ENCODE results near the gene CTDSP2.

CTDSP2 gene

GRCh38 chr12:57813111-57813970, 33.2 kb downstream of the CTDSP2 start:
- FAIRE-seq = no peak

- no peak for FAIRE-seq
Measured at GRCh38 chr12:57811028-57811755, 35.3 kb downstream of the CTDSP2 start.

GRCh38 chr12:57810450-57810849, 36.1 kb downstream of the CTDSP2 start:
- FAIRE-seq = no peak

GRCh38 chr12:57809425-57809824, 37.1 kb downstream of the CTDSP2 start:
- FAIRE-seq = no peak

- FAIRE-seq = no peak
Measured at GRCh38 chr12:57808351-57808750, 38.2 kb downstream of the CTDSP2 start.

GRCh38 chr12:57807285-57807684, 39.2 kb downstream of the CTDSP2 start:
- FAIRE-seq = no peak

GRCh38 chr12:57806677-57807076, 39.9 kb downstream of the CTDSP2 start:
- no peak for FAIRE-seq

- no peak for FAIRE-seq
Measured at GRCh38 chr12:57803319-57803893, 43.1 kb downstream of the CTDSP2 start.

- FAIRE-seq = no peak
Measured at GRCh38 chr12:57802607-57803006, 43.9 kb downstream of the CTDSP2 start.

GRCh38 chr12:57800965-57801364, 45.6 kb downstream of the CTDSP2 start:
- FAIRE-seq = no peak

- no peak for FAIRE-seq
Measured at GRCh38 chr12:57797933-57798332, 48.6 kb downstream of the CTDSP2 start.

GRCh38 chr12:57796996-57797395, 49.5 kb downstream of the CTDSP2 start:
- FAIRE-seq = no peak

- FAIRE-seq = no peak
Measured at GRCh38 chr12:57795354-57795753, 51.2 kb downstream of the CTDSP2 start.

- FAIRE-seq = no peak
Measured at GRCh38 chr12:57793920-57794319, 52.6 kb downstream of the CTDSP2 start.

GRCh38 chr12:57783861-57784260, 62.7 kb downstream of the CTDSP2 start:
- no peak for FAIRE-seq

- FAIRE-seq = no peak
Measured at GRCh38 chr12:57783466-57783801, 63.1 kb downstream of the CTDSP2 start.

GRCh38 chr12:57782608-57783465, 63.7 kb downstream of the CTDSP2 start, which contains the start of gene TSFM:
Gene TSFM (plus strand): TSS chr12:57782787. CDS start chr12:57782802, 15 bp downstream.
- FAIRE-seq = no peak

GRCh38 chr12:57782243-57782607, 64.3 kb downstream of the CTDSP2 start:
- FAIRE-seq = no peak

- no peak for FAIRE-seq
Measured at GRCh38 chr12:57781801-57782200, 64.7 kb downstream of the CTDSP2 start.

- FAIRE-seq = no peak
Measured at GRCh38 chr12:57781244-57781643, 65.3 kb downstream of the CTDSP2 start.

GRCh38 chr12:57780284-57780897, 66.1 kb downstream of the CTDSP2 start:
- FAIRE-seq = no peak

- FAIRE-seq = no peak
Measured at GRCh38 chr12:57779736-57780135, 66.8 kb downstream of the CTDSP2 start.

All from TTC549 (cell line).